Gastrocnemius medialis (tissue), 4 donors: Measurements from ENCODE around the gene RNF2. TPM values are rescaled to one million over a fixed set of nuclear protein-coding genes. Genes with fewer than 3 reads are reported as not detected.
A peak's percentile ranks its signal among the peaks of the same experiment; 100 is the strongest.

Experiments used
- ATAC-seq, 2 donors: fragments of 150-250 bp; one replicate each; pipeline ENCODE4 v1.9.1; 2016
- DNase-seq, 2 donors: peaks; one replicate each; pipeline ENCODE4 v3.0.0-alpha.2; 2019
- H3K27ac ChIP-seq, 4 donors: fragments of 200-600 bp; sonication (generic); 1 replicate in 1 of 4; 2 replicates in 3 of 4; pipeline ENCODE4 v1.5.1; 2016 to 2018; ENCODE audit warnings: mild to moderate bottlenecking in 2 of 4, moderate library complexity in 1 of 4
- H3K27me3 ChIP-seq, 3 donors: fragments of 200-600 bp; sonication (generic) in 2 of 3; 1 replicate in 1 of 3; 2 replicates in 2 of 3; pipeline versions ENCODE4 v1.5.1 to v1.6.0; 2016 to 2019; ENCODE audit warnings: mild to moderate bottlenecking in 1 of 3, moderate library complexity in 1 of 3
- H3K36me3 ChIP-seq, 2 donors: fragments of 200-600 bp; sonication (generic) in 1 of 2; one replicate each; pipeline ENCODE4 v1.5.1; 2017 to 2018
- H3K4me1 ChIP-seq, 2 donors: fragments of 200-600 bp; sonication (generic) in 1 of 2; one replicate each; pipeline ENCODE4 v1.5.1; 2016 to 2017; ENCODE audit warnings: mild to moderate bottlenecking in 2 of 2
- H3K4me3 ChIP-seq, 4 donors: fragments of 200-600 bp; sonication (generic) in 3 of 4; 1 replicate in 1 of 4; 2 replicates in 3 of 4; pipeline ENCODE4 v1.5.1; 2016 to 2019; ENCODE audit warnings: mild to moderate bottlenecking in 2 of 4
- H3K9me3 ChIP-seq, 3 donors: fragments of 200-600 bp; sonication (generic) in 2 of 3; 1 replicate in 1 of 3; 2 replicates in 2 of 3; pipeline ENCODE4 v1.5.1; 2016 to 2019
- CTCF ChIP-seq, 5 experiments: fragments of 450-650 bp in 3 of 5; fragments of 200-600 bp in 2 of 5; sonication (generic) in 2 of 5; IDR thresholded peaks in 4 of 5; conservative IDR thresholded peaks in 1 of 5; 1 replicate in 4 of 5; 2 replicates in 1 of 5; pipeline ENCODE4 v1.5.1; 2016 to 2019; ENCODE audit warnings: antibody characterized with exemption in 5 of 5, mild to moderate bottlenecking in 3 of 5, moderate library complexity in 3 of 5
- POLR2A ChIP-seq, 2 donors: fragments of 450-650 bp; IDR thresholded peaks; one replicate each; pipeline ENCODE4 v1.6.1; 2017; ENCODE audit warnings: antibody characterized with exemption in 2 of 2, mild to moderate bottlenecking in 2 of 2, moderate library complexity in 2 of 2
- in situ Hi-C, 4 donors: fragments of 200-750 bp; cut with MboI; loops; one replicate each; pipeline versions ENCODE4 v1.15.0 to v1.8.0; 2017; ENCODE audit warnings: low sequenced_read_pairs in 4 of 4
- intact Hi-C: fragments of 100-400 bp; cut with DNase I; formaldehyde crosslinking; loops from one replicate; pipeline ENCODE4 v1.15.1; 2023; ENCODE audit warnings: low total_unique reads
- total RNA-seq, 4 donors: library from RNA; depleted of rRNA; stranded (reverse); fragments of >200 nt; gene quantifications; one replicate each; pipeline versions ENCODE4 v1.1.0 to v1.2.3, GENCODE V29; 2016

RNF2 gene
- total RNA-seq, 4 donors from 2014 or later, result 5.4 to 11.0 (median 7.3) TPM

GRCh38 chr1:185045814-185046492, 595 bp downstream of the RNF2 start:
- in situ Hi-C loops (no loop called here), intact Hi-C loops (loop anchor here (2.0 to 5.0 kb wide), 2 partner anchors 111 to 244 kb away; partner anchors contain the start of genes SWT1 and TRMT1L)
- DNase-seq (no peak), ATAC-seq (peak; percentile 51 to 65)
- no peaks in the 10 kb centered on the region for H3K36me3 ChIP-seq
- peak overlapping the region; percentile 87 to 97 (median 90) for H3K4me3 ChIP-seq
- TF ChIP-seq POLR2A (IDR thresholded peaks at IDR 0.05) (no peak), CTCF (IDR thresholded peaks at IDR 0.05 in 4 of 5, conservative IDR thresholded peaks at IDR 0.05 in 1 of 5) (no peak)
- H3K4me1 ChIP-seq, result peaks cover 25 to 29% of the 10 kb centered on the region in 2 donors
- peak overlapping the region; percentile 84 to 94 (median 92) for H3K27ac ChIP-seq
- no peaks in the 10 kb centered on the region for H3K9me3 ChIP-seq
- no peaks in the 10 kb centered on the region for H3K27me3 ChIP-seq

- DNase-seq, result no peak
- Histone ChIP-seq H3K4me1 (peaks cover 31 to 36% of the 10 kb centered on the region in 2 donors), H3K9me3 (no peaks in the 10 kb centered on the region), H3K36me3 (no peaks in the 10 kb centered on the region), H3K27me3 (no peaks in the 10 kb centered on the region), H3K4me3 (peak overlapping the region; percentile 87 to 97 (median 90)), H3K27ac (peak overlapping the region in 1 of 4 donors; percentile 84)
- TF ChIP-seq CTCF (IDR thresholded peaks at IDR 0.05 in 4 of 5, conservative IDR thresholded peaks at IDR 0.05 in 1 of 5) (no peak), POLR2A (IDR thresholded peaks at IDR 0.05) (no peak)
- in situ Hi-C loops, result no loop called here
- ATAC-seq, result no peak
- intact Hi-C loops, result loop anchor here (5.0 kb wide), 1 partner anchor 244 kb away; no protein-coding TSS in a partner anchor
Observed at GRCh38 chr1:185046668-185047067, 1.3 kb downstream of the RNF2 start.

DNA sequence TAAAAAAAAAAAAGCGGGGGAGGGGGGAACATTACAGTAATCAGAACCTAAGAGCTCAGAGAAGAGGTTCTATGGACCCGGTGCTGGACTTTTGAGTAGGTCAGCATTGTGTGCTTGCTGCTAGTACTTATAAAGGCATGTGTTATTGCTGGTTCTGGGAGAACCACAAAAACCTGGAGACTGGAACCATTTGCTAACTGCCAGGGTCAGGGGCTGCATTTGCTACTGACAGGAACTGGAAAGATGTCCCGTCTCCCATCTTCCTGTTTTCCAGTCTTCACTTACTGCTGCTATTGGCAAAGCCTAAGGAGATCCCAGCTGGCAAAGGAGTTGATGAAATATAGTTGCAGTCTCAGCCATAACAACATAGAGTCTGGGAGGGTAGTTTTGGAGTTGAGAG, 4.3 kb downstream of the RNF2 start:
- DNase-seq, result no peak
- H3K36me3 ChIP-seq, result no peaks in the 10 kb centered on the region
- ATAC-seq, result no peak
- no peak overlapping the region for H3K27ac ChIP-seq
- intact Hi-C loops, result loop anchor here (5.0 kb wide), 1 partner anchor 247 kb away; no protein-coding TSS in a partner anchor
- TF ChIP-seq CTCF (IDR thresholded peaks at IDR 0.05 in 4 of 5, conservative IDR thresholded peaks at IDR 0.05 in 1 of 5) (no peak), POLR2A (IDR thresholded peaks at IDR 0.05) (no peak)
- no peaks in the 10 kb centered on the region for H3K9me3 ChIP-seq
- in situ Hi-C loops, result no loop called here
- no peaks in the 10 kb centered on the region for H3K27me3 ChIP-seq
- H3K4me3 ChIP-seq, result no peak overlapping the region
- peaks cover 25 to 36% of the 10 kb centered on the region in 2 donors for H3K4me1 ChIP-seq

DNA sequence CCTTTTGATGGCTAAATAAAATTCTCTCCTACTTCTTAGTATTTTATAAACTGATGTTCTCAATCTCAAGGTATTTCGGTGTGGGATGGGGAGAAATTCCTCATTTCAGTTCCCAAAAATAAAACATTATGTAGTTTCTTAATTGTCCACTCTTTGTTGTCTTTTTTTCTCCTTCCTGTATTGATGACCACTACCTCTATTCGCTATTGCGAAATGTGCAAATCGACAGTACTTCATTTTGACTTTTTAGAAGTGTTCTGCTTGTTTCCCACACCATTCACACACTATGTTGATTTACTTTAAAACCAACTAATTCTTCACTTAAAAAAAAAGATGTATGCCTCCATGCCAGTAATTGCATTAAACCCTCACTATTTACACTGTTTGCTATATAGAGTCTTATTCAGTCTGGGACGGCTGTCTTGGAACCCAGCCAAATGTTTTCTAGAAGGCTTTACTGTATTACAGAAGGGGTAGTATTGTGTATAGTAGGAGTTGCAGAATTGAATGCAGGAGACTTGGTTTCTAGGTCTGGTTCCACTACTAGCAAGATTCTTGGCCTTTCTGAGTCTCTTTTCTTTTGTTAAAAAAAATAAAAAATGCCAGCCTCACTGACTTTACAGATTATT, 5.6 kb downstream of the RNF2 start:
- Histone ChIP-seq H3K27me3 (no peaks in the 10 kb centered on the region), H3K4me3 (no peak overlapping the region), H3K36me3 (no peaks in the 10 kb centered on the region), H3K9me3 (no peaks in the 10 kb centered on the region), H3K27ac (no peak overlapping the region), H3K4me1 (peaks cover 24 to 36% of the 10 kb centered on the region in 2 donors)
- DNase-seq, result no peak
- TF ChIP-seq POLR2A (IDR thresholded peaks at IDR 0.05) (no peak), CTCF (IDR thresholded peaks at IDR 0.05 in 4 of 5, conservative IDR thresholded peaks at IDR 0.05 in 1 of 5) (no peak)
- intact Hi-C loops (no loop called here), in situ Hi-C loops (no loop called here)
- no peak for ATAC-seq
